ENCODE results near the gene KCNH1. TPM values are rescaled to one million over a fixed set of nuclear protein-coding genes. Genes with fewer than 3 reads are reported as not detected.

The KCNH1 gene
- total and polyA plus RNA-seq, 7 donors = 0.10 to 0.22 (median 0.17) TPM

DNA sequence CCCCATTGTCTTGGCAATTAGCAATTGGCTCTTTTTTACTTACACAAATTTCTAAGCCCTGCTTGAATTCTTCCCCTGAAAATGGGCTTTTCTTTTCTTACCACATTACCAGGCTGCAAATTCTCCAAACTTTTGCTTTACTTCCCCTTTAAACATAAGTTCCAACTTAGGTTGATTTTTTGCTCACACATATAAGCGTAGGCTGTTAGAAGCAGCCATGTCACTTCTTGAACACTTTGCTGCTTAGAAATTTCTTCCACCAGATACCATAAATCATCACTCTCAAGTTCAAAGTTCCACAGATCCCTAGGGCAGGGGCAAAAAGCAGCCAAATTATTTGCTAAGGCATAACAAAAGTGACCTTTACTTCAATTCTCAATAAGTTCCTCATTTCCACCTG lies 35.4 kb upstream of the KCNH1 start:
- peaks cover 5% of the 10 kb centered on the region for H3K9me3 ChIP-seq
- H3K4me3 ChIP-seq = no peak overlapping the region
- TF ChIP-seq, protein P1, sequence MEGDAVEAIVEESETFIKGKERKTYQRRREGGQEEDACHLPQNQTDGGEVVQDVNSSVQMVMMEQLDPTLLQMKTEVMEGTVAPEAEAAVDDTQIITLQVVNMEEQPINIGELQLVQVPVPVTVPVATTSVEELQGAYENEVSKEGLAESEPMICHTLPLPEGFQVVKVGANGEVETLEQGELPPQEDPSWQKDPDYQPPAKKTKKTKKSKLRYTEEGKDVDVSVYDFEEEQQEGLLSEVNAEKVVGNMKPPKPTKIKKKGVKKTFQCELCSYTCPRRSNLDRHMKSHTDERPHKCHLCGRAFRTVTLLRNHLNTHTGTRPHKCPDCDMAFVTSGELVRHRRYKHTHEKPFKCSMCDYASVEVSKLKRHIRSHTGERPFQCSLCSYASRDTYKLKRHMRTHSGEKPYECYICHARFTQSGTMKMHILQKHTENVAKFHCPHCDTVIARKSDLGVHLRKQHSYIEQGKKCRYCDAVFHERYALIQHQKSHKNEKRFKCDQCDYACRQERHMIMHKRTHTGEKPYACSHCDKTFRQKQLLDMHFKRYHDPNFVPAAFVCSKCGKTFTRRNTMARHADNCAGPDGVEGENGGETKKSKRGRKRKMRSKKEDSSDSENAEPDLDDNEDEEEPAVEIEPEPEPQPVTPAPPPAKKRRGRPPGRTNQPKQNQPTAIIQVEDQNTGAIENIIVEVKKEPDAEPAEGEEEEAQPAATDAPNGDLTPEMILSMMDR (IDR thresholded peaks at IDR 0.05) = no peak
- DNase-seq (no peak), ATAC-seq (no peak)
- intact Hi-C loops (cut with DNase I) = no loop called here
- no peak overlapping the region for H3K27ac ChIP-seq
- no peaks in the 10 kb centered on the region for H3K27me3 ChIP-seq (ENCODE audit: insufficient read depth in 3 of 3, low read length in 2 of 3)
- H3K36me3 ChIP-seq (ENCODE audit: insufficient read depth in 1 of 2, low read depth in 1 of 2) = no peaks in the 10 kb centered on the region
- WGBS, 3 donors = 92 to 97% (median 92%) methylated on average over 1 of the region's 1 CpG
- no peaks in the 10 kb centered on the region for H3K4me1 ChIP-seq

DNA sequence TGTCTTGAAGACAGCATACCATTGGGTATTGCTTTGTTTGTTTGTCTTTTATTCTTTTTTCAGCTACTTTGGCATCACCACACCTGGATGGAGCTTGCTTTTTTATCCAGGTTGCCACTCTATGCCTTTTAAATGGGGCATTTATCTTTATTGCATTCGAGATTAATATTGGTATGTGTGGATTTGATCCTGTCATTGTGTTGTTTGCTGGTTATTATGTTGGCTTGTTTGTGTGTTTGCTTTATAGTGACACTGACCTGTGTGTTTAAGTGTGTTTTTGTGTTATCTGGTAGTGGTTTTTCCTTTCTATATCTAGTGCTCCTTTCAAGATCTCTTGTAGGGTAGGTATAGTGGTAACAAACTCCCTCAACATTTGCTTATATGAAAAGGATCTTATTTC lies 24.9 kb upstream of the KCNH1 start:
- no peak for ATAC-seq
- no peak overlapping the region for H3K27ac ChIP-seq
- no peaks in the 10 kb centered on the region for H3K36me3 ChIP-seq (ENCODE audit: insufficient read depth in 1 of 2, low read depth in 1 of 2)
- intact Hi-C loops (cut with DNase I) = no loop called here
- DNase-seq = no peak
- peaks cover 8% of the 10 kb centered on the region for H3K9me3 ChIP-seq
- H3K27me3 ChIP-seq (ENCODE audit: insufficient read depth in 3 of 3, low read length in 2 of 3) = no peaks in the 10 kb centered on the region
- WGBS, 3 donors = 83 to 90% (median 84%) methylated on average over 1 of the region's 1 CpG
- H3K4me3 ChIP-seq = no peak overlapping the region
- H3K4me1 ChIP-seq = no peaks in the 10 kb centered on the region
- TF ChIP-seq, protein P1 (IDR thresholded peaks at IDR 0.05) = no peak

DNA sequence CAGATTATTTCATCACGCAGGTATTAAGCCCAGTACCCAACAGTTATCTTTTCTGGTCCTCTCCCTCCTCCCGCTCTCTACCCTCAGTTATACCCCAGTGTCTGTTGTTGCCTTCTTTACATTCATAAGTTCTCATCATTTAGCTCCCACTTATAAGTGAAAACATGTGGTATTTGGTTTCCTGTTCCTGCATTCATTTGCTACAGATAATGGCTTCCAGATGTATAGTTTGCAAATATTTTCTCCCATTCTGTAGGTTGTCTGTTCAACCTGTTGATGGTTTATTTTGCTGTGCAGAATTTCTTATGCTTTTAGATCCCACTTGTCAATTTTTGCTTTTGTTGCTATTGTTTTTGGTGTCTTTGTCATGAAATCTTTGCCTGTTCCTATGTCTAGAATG lies 21.1 kb upstream of the KCNH1 start:
- 69 to 75% (median 71%) methylated on average over 2 of the region's 2 CpGs for WGBS, 3 donors
- Histone ChIP-seq H3K4me3 (no peak overlapping the region), H3K4me1 (no peaks in the 10 kb centered on the region), H3K36me3 (ENCODE audit: insufficient read depth in 1 of 2, low read depth in 1 of 2) (no peaks in the 10 kb centered on the region), H3K27ac (no peak overlapping the region), H3K27me3 (ENCODE audit: insufficient read depth in 3 of 3, low read length in 2 of 3) (no peaks in the 10 kb centered on the region), H3K9me3 (peaks cover 8% of the 10 kb centered on the region)
- TF ChIP-seq, protein P1 (IDR thresholded peaks at IDR 0.05) = no peak
- intact Hi-C loops (cut with DNase I) = no loop called here
- no peak for DNase-seq
- ATAC-seq = no peak

DNA sequence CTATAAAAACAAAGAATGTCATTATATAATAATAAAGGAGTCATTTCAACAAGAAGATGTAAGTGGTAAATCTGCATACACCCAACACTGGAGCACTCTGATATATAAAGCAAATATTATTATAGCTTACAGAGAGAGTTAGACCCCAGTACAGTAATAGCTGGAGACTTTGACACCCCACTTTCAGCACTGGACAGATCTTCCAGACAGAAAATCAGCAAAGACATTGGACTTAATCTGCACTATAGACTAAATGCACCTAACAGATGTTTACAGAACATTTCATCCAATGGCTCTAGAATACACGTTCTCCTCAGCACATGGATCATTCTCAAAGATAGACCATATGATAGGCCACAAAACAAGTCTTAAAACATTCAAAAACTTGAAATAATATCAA lies 20.0 kb upstream of the KCNH1 start:
- 20 to 25% (median 22%) methylated on average over 1 of the region's 1 CpG for WGBS, 3 donors
- intact Hi-C loops (cut with DNase I) = no loop called here
- DNase-seq = no peak
- Histone ChIP-seq H3K27me3 (ENCODE audit: insufficient read depth in 3 of 3, low read length in 2 of 3) (no peaks in the 10 kb centered on the region), H3K27ac (no peak overlapping the region), H3K36me3 (ENCODE audit: insufficient read depth in 1 of 2, low read depth in 1 of 2) (no peaks in the 10 kb centered on the region), H3K9me3 (peaks cover 8% of the 10 kb centered on the region), H3K4me1 (no peaks in the 10 kb centered on the region), H3K4me3 (no peak overlapping the region)
- ATAC-seq = no peak
- TF ChIP-seq, protein P1 (IDR thresholded peaks at IDR 0.05) = no peak

DNA sequence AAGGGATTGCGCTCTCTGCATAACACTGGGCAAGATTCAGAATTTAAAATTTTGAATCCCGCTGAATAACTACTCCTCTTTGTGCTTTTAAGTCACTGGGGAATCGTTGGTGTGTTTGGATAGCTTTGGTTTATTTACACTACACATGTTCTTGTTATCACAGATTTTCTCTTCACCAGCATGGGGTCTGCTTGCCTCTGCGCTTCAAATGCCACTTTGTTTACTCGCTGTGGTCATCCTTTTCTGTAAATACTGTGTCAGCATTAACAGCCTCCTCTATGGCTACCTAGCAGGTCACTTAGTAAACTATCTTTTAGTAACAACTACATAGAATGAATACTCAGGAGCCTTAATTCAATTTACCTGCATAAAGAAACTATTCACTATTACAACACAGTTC lies 14.4 kb upstream of the KCNH1 start:
- no peak overlapping the region for H3K4me3 ChIP-seq
- ATAC-seq (no peak), DNase-seq (no peak)
- no peak overlapping the region for H3K27ac ChIP-seq
- H3K36me3 ChIP-seq (ENCODE audit: insufficient read depth in 1 of 2, low read depth in 1 of 2) = no peaks in the 10 kb centered on the region
- H3K4me1 ChIP-seq = no peaks in the 10 kb centered on the region
- no peaks in the 10 kb centered on the region for H3K9me3 ChIP-seq
- H3K27me3 ChIP-seq (ENCODE audit: insufficient read depth in 3 of 3, low read length in 2 of 3) = peaks cover 0 to 4% (median 0%) of the 10 kb centered on the region in 3 donors
- TF ChIP-seq, protein P1 (IDR thresholded peaks at IDR 0.05) = no peak
- intact Hi-C loops (cut with DNase I) = no loop called here
- WGBS, 3 donors = 57 to 61% (median 59%) methylated on average over 5 of the region's 5 CpGs

Measured in psoas muscle (tissue), 8 donors.